ENCODE data around the gene ZIC4.

Gene ZIC4

GRCh38 chr3:147388700-147389580 lies 17.4 kb downstream of the ZIC4 start:
- no peak for DNase-seq (ENCODE audit: low read depth)
- no peak overlapping the region for H3K4me3 ChIP-seq (replicated peaks; ENCODE audit: low read depth, low read length)
- no peak for TF ChIP-seq CTCF (IDR thresholded peaks at IDR 0.05; ENCODE audit: low read length, missing control alignments)

GRCh38 chr3:147387885-147388699 lies 18.3 kb downstream of the ZIC4 start:
- no peak for TF ChIP-seq CTCF (IDR thresholded peaks at IDR 0.05; ENCODE audit: low read length, missing control alignments)
- no peak overlapping the region for H3K4me3 ChIP-seq (replicated peaks; ENCODE audit: low read depth, low read length)
- no peak for DNase-seq (ENCODE audit: low read depth)

GRCh38 chr3:147387291-147387884 lies 19.0 kb downstream of the ZIC4 start:
- TF ChIP-seq CTCF (IDR thresholded peaks at IDR 0.05; ENCODE audit: low read length, missing control alignments) = no peak
- no peak for DNase-seq (ENCODE audit: low read depth)
- H3K4me3 ChIP-seq (replicated peaks; ENCODE audit: low read depth, low read length) = no peak overlapping the region

GRCh38 chr3:147385059-147386012 lies 21.0 kb downstream of the ZIC4 start:
- no peak overlapping the region for H3K4me3 ChIP-seq (replicated peaks; ENCODE audit: low read depth, low read length)
- no peak for DNase-seq (ENCODE audit: low read depth)
- TF ChIP-seq CTCF (IDR thresholded peaks at IDR 0.05; ENCODE audit: low read length, missing control alignments) = no peak

- no peak for DNase-seq (ENCODE audit: low read depth)
- TF ChIP-seq CTCF (IDR thresholded peaks at IDR 0.05; ENCODE audit: low read length, missing control alignments) = no peak
- no peak overlapping the region for H3K4me3 ChIP-seq (replicated peaks; ENCODE audit: low read depth, low read length)
Observed at GRCh38 chr3:147384210-147385058, 21.9 kb downstream of the ZIC4 start.
